Activated CD8-positive, alpha-beta memory T cell treated with anti-CD3 and anti-CD28 coated beads, Interleukin-2, amount 50 U/mL, for 48 hours (primary cell): ENCODE measurements around the gene TMEM236.

ENCODE experiments used
- DNase-seq: peaks from one replicate; pipeline ENCODE4 v3.0.0-alpha.2; 2020

TMEM236 gene

DNA sequence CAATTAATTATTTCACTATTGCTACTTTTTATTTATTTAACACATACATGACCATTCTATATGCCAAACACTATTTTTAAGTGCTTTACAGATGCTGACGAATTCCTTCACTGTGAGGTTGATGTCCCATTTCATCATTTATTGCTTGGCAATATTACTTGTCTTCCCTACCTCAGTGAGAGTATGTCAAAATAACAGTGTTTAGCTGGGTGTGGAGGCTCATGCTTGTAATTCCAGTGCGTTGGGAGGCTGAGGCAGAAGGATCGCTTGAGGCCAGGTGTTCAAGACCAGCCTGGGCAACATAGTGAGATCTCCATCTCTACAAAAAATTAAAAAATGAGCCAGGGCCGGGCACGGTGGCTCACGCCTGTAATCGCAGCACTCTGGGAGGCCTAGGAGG is 37.4 kb downstream of the TMEM236 start:
- no peak for DNase-seq

DNA sequence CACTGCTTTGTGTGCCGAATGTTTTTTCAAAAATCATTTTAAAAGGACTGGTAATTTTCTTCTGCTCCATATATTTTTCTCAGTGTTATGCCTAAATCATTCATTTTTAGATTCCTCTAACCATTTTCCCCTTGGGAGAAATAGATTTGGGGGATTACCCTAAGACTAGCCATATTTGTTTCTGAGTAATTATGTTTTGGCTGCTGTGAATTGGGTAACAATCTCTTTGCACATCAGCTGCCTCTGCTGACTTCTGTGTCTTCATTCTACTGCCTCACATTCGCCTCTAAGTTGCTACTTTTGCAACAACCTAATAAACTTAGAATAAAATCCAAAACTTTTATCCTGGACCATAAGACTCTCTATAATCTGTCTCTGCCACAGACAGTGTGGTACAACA is 38.6 kb downstream of the TMEM236 start:
- no peak for DNase-seq

GRCh38 chr10:17792991-17793390 is 41.0 kb downstream of the TMEM236 start:
- DNase-seq = no peak

DNA sequence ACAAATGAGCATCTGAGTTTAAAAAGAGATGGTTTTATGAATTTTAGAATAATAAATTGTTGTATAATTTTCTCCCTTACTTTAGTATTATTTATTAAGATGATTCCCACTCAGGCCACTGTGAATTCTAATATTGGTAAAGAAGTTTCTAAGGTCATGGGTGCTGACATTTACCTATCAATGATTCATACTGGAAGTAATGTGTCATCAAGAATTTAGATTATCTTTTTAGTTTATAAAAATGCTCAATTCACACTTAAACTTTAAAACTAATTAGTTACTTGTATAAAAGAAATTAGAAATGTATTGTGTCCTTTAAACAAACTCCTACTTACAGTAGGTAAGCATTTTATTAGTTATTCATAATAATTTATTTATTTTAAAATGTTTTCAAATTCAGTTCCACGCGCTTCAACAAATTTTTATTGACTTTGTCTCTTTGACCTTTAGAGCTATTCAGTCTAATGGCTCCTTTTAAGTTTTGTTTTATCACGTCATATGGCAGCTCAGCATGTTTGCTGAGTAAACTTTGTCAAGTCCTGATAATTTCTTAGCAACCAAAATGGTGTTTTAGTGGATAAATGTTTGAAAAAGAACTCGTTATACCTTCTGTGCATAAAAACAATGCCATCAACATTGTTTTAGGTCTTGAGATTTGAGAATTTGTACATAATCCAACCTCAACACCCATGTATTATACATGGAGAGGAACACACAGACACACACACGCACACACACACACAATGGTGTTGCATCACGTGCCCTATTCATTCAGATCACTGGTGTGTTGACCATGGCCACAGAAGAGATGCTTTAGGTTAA is 42.0 kb downstream of the TMEM236 start:
- DNase-seq = no peak

DNA sequence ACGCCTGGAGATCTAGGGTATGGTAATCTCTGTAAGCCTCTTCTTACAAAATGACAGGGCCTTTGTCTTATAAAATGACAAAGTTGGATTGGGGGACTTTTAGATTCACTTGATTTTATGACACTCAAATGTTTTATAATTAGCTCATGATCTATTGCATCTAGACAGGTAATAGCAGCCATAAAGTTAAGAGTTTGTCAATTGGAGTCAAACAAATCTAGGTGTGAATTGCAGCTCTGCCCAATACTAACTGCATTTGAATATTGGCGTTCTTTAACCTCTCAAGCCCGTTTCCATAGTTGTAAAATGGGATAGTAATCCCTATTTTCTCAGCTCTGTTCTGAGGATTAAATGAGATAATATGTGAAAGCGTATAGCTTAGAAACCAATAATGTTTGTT is 43.1 kb downstream of the TMEM236 start:
- no peak for DNase-seq

GRCh38 chr10:17795813-17796594 is 44.0 kb downstream of the TMEM236 start:
- no peak for DNase-seq

GRCh38 chr10:17801507-17801906 is 49.5 kb downstream of the TMEM236 start:
- no peak for DNase-seq

DNA sequence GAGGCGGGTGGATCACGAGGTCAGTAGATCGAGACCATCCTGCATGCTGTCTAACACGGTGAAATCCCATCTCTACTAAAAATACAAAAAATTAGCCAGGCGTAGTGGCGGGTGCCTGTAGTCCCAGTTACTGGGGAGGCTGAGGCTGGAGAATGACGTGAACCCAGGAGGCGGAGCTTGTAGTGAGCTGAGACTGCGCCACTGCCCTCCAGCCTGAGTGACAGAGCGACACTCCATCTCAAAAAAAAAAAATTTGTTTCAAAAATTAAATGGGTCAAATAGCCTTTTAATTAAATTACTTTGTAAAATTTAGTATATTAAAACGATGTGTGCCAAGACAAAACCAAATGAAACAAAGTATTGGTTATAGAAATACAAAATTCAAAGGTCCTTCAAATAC is 50.3 kb downstream of the TMEM236 start:
- DNase-seq = no peak

DNA sequence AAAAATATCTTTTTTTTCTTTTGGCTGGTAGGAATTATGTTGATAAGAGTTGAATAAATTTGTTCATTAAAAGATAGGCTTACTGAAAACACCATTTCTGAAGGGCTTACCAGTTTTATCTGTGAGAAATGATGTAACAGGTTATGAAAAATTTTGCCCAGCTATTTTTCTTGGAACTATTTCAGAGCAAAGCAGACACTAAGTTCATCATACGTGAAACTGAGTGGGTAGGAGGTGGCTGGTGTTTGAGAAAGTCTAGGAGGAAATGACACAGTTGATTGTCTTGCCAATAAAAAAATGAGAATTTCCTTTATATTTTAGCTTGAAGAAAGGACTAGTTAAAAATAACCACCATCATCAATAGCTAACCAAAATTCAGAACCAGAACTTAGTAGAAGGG is 51.0 kb downstream of the TMEM236 start:
- no peak for DNase-seq

GRCh38 chr10:17805330-17805729 is 53.3 kb downstream of the TMEM236 start:
- DNase-seq = no peak

- peak; percentile 61 for DNase-seq
Measured at GRCh38 chr10:17805921-17806577, 54.0 kb downstream of the TMEM236 start.

DNA sequence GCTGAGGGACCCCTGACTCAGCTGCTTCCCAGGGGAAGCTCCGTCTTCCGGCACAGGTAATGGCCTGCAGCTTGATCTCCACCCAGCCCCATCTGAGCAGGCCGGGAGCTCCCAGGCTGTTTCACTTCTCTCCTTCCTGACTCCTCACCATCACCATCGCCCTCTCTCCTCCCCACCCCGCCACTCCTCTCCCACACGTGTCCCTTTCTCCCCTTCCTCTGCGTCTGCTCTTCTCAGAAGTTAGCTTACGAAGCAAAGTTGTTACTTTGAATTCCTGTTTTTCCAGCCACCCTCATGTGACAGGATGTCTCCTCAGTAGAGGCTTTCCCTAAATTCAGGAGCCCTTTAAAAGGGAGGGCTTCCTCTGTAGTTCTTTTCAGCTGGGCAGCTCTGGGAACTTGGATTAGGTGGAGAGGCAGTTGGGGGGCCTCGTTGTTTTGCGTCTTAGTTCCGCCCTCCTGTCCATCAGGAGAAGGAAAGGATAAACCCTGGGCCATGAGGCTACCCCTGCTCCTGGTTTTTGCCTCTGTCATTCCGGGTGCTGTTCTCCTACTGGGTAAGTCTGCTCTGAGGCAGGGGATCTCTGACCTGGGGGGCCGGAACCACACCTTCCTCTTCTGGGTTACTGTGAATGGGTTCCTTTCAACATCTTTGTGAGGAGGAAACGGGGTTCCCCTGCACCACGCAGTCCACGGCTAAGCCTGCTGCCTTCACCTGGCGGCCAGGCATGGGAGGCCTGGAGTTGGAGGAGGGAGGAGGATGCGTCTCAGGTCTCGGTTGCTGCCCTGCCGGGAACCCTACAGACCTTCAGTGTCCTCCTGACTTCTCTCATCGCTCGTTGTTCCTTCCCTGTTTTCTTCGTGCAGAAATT is 57.2 kb downstream of the TMEM236 start, which contains the start of gene MRC1:
Gene MRC1 (plus strand): TSS at position 378 of the 871 bp plus-strand sequence. CDS start 118 bp downstream, at position 496.
- no peak for DNase-seq

- DNase-seq = no peak
Measured at GRCh38 chr10:17811146-17811865, 59.3 kb downstream of the TMEM236 start.

- no peak for DNase-seq
Measured at GRCh38 chr10:17814973-17815372, 63.0 kb downstream of the TMEM236 start.

GRCh38 chr10:17816199-17816598 is 64.2 kb downstream of the TMEM236 start:
- DNase-seq = no peak

GRCh38 chr10:17817316-17817715 is 65.3 kb downstream of the TMEM236 start:
- no peak for DNase-seq

DNA sequence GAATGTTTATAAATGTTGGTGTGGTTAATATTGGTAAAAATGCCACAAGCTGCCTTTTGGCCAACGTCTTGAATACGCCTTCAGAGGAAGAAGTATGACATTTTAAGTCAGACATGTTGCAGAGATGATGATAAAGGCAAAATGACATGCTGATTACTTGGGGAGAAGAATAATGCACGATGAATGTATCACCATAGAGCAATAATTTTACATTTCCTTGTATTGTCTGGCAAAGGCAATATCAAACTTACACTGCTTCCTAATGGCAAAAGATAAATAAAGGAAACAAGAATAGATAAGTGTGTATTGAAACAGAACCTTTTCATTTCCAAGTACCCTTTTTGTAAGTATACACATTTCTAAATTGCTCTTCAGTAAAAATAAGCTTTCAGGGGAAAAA is 65.8 kb downstream of the TMEM236 start:
- DNase-seq = no peak

GRCh38 chr10:17819836-17820235 is 67.8 kb downstream of the TMEM236 start:
- no peak for DNase-seq

- DNase-seq = no peak
Measured at GRCh38 chr10:17820943-17821342, 68.9 kb downstream of the TMEM236 start.

- no peak for DNase-seq
Measured at GRCh38 chr10:17821893-17822292, 69.9 kb downstream of the TMEM236 start.

DNA sequence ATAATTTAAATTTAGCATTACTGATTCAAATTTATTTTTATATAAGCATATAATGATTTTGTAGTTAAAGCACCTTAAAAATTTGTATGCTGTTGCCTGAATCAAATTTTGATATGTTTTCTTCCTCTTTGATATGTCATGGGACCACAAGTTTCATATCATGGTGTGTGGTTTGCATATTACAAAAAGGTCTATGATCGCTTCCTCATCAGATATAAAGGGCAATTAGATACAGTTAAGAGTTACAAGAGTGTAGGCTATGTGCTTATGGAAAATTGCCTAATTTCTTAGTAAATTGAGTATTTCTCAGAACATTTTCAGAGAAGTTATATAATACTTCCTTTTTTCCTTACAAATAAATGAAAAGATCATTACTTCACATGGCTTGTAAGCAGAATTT is 79.3 kb downstream of the TMEM236 start:
- no peak for DNase-seq

DNA sequence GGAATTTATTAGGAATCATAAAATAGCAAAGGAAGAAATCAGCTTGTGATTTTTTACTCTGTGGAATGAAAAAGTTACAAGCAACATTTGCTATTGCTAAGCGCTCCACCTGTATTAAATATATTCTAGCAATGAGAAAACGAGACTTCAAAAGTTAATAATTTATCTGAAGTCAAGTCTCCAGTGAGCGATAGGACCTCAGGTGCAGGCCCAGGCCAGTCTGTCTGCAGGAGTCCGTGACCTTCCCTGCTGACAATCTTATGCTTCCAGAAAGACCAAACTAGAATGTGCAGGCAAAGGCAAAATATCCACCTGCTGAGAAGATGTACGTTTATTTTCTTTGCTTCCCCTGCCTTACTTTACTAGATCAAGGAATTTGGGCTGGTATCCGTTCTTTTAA is 79.9 kb downstream of the TMEM236 start:
- DNase-seq = no peak
